Fibroblast of lung (primary cell): ENCODE results near the gene ATP10B.
"Not testable (repeated sequence)": the region's sequence is repeated elsewhere in the genome, so short reads cannot be mapped to it uniquely, and the experiment has no call there.

Experiments used
- CTCF ChIP-seq, 2 donors: IDR thresholded peaks in 1 of 2; conservative IDR thresholded peaks in 1 of 2; 1 replicate in 1 of 2; 2 replicates in 1 of 2; pipeline ENCODE4 v1.5.1; 2011 to 2012; ENCODE audit warnings: low read length in 2 of 2, control low read depth in 1 of 2, inconsistent platforms in 1 of 2, low read depth in 1 of 2, mild to moderate bottlenecking in 1 of 2
- EZH2 ChIP-seq: IDR thresholded peaks from 2 replicates; pipeline ENCODE4 v1.5.1; 2012; ENCODE audit warnings: low read length, control low read depth, mild to moderate bottlenecking; ENCODE audit errors: missing control alignments

- TF ChIP-seq CTCF (conservative IDR thresholded peaks at IDR 0.05 in 1 of 2, IDR thresholded peaks at IDR 0.05 in 1 of 2; ENCODE audit: low read depth in 1 of 2, low read length in 2 of 2); EZH2: not testable (repeated sequence)
Observed at GRCh38 chr5:160812996-160813395, 39.0 kb downstream of the ATP10B start.
